AG10803 (cell line): ENCODE data around the gene GUCY1A1.

Experiments used
- DNase-seq: peaks from one replicate; pipeline ENCODE4 v3.0.0; 2010; ENCODE audit warnings: low read depth
- H3K4me3 ChIP-seq: 2 replicates; pipeline ENCODE4 v1.5.1; 2011; ENCODE audit warnings: mild to moderate bottlenecking, low read length, control low read depth
- TF ChIP-seq, protein P1 (sequence below): conservative IDR thresholded peaks from 2 replicates; pipeline ENCODE4 v1.5.1; 2011; ENCODE audit warnings: mild to moderate bottlenecking, low read length, control low read depth, inconsistent platforms

The GUCY1A1 gene

DNA sequence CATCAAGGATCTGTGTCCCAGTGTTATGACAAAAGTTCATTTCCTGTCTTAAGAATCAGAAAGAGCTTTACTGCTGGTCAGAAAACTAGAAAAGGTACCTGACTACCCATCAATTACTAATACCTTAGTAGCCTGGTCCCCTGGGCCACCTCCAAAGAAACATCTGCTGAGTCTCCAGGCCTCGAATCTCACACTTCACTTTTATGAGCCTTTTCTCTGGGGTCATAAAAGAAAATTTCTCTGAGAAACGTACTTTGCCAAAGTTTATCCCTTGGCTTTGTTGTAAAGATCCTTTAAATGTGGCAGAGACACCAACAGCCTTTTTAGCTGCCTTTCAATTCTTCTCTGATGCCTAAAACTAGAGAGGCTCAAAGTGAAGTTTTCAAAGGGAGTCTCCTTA is 17.8 kb downstream of the GUCY1A1 start:
- DNase-seq = no peak
- no peak overlapping the region for H3K4me3 ChIP-seq
- TF ChIP-seq, protein P1, sequence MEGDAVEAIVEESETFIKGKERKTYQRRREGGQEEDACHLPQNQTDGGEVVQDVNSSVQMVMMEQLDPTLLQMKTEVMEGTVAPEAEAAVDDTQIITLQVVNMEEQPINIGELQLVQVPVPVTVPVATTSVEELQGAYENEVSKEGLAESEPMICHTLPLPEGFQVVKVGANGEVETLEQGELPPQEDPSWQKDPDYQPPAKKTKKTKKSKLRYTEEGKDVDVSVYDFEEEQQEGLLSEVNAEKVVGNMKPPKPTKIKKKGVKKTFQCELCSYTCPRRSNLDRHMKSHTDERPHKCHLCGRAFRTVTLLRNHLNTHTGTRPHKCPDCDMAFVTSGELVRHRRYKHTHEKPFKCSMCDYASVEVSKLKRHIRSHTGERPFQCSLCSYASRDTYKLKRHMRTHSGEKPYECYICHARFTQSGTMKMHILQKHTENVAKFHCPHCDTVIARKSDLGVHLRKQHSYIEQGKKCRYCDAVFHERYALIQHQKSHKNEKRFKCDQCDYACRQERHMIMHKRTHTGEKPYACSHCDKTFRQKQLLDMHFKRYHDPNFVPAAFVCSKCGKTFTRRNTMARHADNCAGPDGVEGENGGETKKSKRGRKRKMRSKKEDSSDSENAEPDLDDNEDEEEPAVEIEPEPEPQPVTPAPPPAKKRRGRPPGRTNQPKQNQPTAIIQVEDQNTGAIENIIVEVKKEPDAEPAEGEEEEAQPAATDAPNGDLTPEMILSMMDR = no peak

DNA sequence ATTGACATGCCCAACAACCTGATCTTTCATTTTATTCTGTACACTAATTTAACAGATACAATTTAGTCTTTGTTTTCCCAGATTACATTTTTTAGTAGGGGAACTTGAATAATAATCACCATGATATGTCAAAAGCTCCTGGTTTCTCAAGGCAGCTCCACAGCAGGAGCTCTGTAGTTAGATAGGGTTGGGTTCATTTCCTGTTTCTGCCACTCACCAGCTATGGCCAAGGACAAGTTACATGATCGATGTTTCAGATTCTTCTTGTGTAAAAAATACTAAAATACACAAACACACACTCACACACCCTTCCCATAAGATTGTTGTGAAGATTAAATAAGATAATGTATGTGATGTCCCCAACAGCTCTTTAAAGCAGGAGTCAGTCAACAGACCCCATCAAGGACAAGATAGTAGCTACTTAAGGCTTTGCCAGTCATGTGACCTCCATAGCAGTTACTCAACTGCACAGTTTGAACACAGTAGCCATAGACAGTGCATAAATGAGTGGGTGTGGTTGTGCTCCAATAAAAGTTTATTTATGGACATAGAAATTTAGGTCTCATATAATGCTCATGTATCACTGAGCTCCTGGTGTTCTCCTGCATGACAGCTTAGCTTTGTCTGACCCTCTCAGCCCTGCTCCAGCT is 18.4 kb downstream of the GUCY1A1 start:
- no peak for DNase-seq
- no peak overlapping the region for H3K4me3 ChIP-seq
- TF ChIP-seq, protein P1 = no peak

DNA sequence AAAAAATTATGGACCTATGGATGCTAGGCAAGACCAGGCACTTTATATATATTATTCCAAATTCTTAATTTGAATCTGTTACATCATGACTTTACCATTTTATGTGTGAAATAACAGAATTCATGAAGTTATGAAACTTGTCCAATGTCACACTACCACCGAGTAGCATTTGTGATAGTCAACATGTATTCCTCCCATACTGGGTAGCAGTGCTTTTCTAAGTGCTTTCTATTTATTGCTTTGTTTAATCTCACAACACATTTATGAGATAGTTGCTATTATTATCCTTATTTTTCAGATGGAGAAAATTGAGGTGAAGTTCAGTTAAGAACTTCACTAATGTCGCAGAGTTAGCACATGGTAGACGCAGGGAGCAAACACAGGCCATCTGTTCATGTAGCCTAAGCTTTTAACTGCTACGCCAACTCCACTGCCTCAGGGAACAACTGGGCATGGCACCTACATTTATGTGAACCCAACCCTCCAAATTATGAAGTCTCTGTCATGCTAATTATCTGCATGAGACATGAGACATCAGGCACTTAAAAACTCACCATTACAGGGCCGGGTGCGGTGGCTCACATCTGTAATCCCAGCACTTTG is 20.8 kb downstream of the GUCY1A1 start:
- no peak for DNase-seq
- TF ChIP-seq, protein P1 = no peak
- H3K4me3 ChIP-seq = no peak overlapping the region

DNA sequence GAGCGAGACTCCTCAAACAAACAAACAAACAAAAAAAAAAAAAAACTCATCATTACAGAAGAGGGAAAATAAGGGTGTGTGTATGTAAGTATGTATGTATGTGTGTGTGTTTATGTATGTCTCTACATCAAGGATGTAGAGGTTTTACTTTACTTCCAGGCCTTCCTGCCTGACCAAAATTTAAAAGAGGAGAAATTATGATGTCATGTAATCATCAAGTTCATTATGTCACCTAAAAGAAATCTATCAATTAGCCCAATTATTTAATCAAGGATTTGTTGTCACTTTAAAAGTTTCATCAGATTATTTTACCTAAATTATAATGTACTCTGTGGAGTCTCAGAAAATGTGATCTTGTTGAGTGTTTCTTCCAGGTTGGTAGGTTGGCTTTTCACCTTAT is 21.6 kb downstream of the GUCY1A1 start:
- no peak overlapping the region for H3K4me3 ChIP-seq
- no peak for DNase-seq
- TF ChIP-seq, protein P1 = no peak

DNA sequence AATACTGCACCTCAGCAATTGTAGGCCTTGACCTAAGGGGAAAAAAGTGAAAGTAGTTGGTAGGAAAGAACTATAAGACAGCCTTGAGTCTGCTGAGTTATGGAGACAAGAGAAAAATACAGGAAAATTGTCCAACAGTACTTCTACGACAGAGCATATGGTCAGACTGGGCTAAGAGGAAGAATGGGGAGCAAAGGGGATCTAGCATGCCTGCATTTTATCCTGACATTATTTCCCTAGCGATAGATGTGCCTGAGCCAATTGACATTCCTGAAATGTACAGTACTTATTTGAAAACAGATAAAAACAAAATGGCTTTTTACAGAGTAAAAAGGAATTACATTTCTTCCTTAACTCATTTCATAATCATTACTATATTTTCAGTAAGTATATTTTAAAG is 22.2 kb downstream of the GUCY1A1 start:
- TF ChIP-seq, protein P1 = no peak
- DNase-seq = no peak
- no peak overlapping the region for H3K4me3 ChIP-seq

DNA sequence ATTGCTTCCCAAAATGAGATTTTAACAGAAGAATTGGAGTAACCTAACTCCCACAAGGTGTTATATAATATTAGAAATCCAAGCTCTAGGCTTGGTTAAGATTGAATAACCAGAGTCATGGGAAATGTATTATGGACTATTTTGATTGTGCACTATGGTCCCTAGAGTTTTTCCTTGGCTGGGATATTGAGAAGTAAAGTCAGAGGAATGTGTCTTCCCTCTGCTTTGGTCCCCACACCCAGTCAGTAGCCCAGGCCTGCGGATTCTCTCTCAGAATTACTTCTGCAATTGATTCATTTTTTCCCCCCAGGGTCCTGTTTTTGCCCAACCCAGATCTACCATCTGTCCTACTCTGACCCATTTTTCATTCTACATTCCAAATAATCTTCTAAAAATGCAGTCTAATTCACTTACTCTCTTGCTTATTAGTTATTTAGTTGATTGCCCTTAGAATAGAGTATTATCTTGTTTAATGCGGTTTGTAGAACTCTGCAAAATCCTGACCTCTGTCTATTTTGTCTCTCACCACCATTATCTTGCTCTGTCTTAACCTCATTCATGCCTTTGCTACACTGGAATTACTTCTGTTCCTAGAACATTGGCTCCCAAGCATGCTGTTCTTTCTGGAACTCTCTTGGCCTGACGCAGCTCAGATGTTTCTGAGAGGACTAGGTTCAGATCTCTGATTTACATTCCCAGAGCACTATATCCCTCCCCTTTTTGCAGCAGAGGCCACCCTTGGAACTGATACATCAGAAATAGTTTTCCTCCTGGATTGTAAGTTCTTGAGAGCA is 23.6 kb downstream of the GUCY1A1 start:
- no peak overlapping the region for H3K4me3 ChIP-seq
- TF ChIP-seq, protein P1 = no peak
- no peak for DNase-seq
